Fibroblast of lung (primary cell): ENCODE results near the gene LPCAT3. TPM values are rescaled to one million over a fixed set of nuclear protein-coding genes. Genes with fewer than 3 reads are reported as not detected.

Experiments
- DNase-seq, 2 donors: peaks; one replicate each; pipeline versions ENCODE4 v3.0.0 to v3.0.0-alpha.2; 2010; ENCODE audit warnings: low read depth in 2 of 2
- H2AFZ ChIP-seq: 2 replicates; pipeline ENCODE4 v1.5.1; 2012; ENCODE audit warnings: low read length, control low read depth, inconsistent platforms
- H3K27ac ChIP-seq: 2 replicates; pipeline ENCODE4 v1.5.1; 2011; ENCODE audit warnings: low read length, control low read depth; ENCODE audit not compliant: insufficient read depth
- H3K27me3 ChIP-seq: 2 replicates; pipeline ENCODE4 v1.5.1; 2011; ENCODE audit warnings: mild to moderate bottlenecking, low read length; ENCODE audit not compliant: control insufficient read depth, insufficient read depth
- H3K36me3 ChIP-seq: 2 replicates; pipeline ENCODE4 v1.5.1; 2011; ENCODE audit warnings: low read length; ENCODE audit not compliant: control insufficient read depth, insufficient read depth
- H3K4me1 ChIP-seq: 2 replicates; pipeline ENCODE4 v1.5.1; 2011; ENCODE audit warnings: low read length; ENCODE audit not compliant: control insufficient read depth, insufficient read depth; ENCODE audit errors: extremely low read depth
- H3K4me2 ChIP-seq: 2 replicates; pipeline ENCODE4 v1.5.1; 2011; ENCODE audit warnings: low read length, control low read depth; ENCODE audit not compliant: insufficient read depth; ENCODE audit errors: extremely low read depth
- H3K4me3 ChIP-seq, 4 experiments: fragments of 200-600 bp in 1 of 4; sonication (generic) in 1 of 4; replicated peaks in 1 of 4; 2 replicates each; pipeline ENCODE4 v1.5.1; 2011 to 2016; ENCODE audit warnings: low read length in 4 of 4, low read depth in 3 of 4, mild to moderate bottlenecking in 3 of 4, control low read depth in 2 of 4, inconsistent platforms in 1 of 4, mixed read lengths in 1 of 4; ENCODE audit not compliant: insufficient read depth in 1 of 4; ENCODE audit errors: control extremely low read depth in 1 of 4
- H3K79me2 ChIP-seq: 2 replicates; pipeline ENCODE4 v1.5.1; 2012; ENCODE audit warnings: mild to moderate bottlenecking, low read length, inconsistent platforms; ENCODE audit not compliant: control insufficient read depth, insufficient read depth
- H3K9ac ChIP-seq: 2 replicates; pipeline ENCODE4 v1.5.1; 2011; ENCODE audit warnings: mild to moderate bottlenecking, low read length, control low read depth; ENCODE audit not compliant: insufficient read depth
- H3K9me3 ChIP-seq: 2 replicates; pipeline ENCODE4 v1.5.1; 2012; ENCODE audit warnings: low read depth, low read length; ENCODE audit not compliant: control insufficient read depth, insufficient read depth
- H4K20me1 ChIP-seq: 2 replicates; pipeline ENCODE4 v1.5.1; 2011; ENCODE audit warnings: low read length; ENCODE audit not compliant: control insufficient read depth, insufficient read depth; ENCODE audit errors: extremely low read depth
- EZH2 ChIP-seq: IDR thresholded peaks from 2 replicates; pipeline ENCODE4 v1.5.1; 2012; ENCODE audit warnings: low read length, control low read depth, mild to moderate bottlenecking; ENCODE audit errors: missing control alignments
- polyA plus RNA-seq, 2 donors: library from polyadenylated mRNA; depleted of rRNA in 1 of 2; stranded (reverse) in 1 of 2; unstranded in 1 of 2; fragments of >200 nt; gene quantifications; 2 replicates each; pipeline ENCODE4 v1.2.1, GENCODE V29; 2011 to 2012; ENCODE audit warnings: missing spikeins in 1 of 2
- total RNA-seq: library from RNA; depleted of rRNA; stranded (reverse); fragments of >200 nt; gene quantifications from 2 replicates; pipeline ENCODE4 v1.2.1, GENCODE V29; 2014
- TF ChIP-seq, protein P1 (sequence below), 2 donors: IDR thresholded peaks in 1 of 2; conservative IDR thresholded peaks in 1 of 2; 1 replicate in 1 of 2; 2 replicates in 1 of 2; pipeline ENCODE4 v1.5.1; 2011 to 2012; ENCODE audit warnings: low read length in 2 of 2, control low read depth in 1 of 2, inconsistent platforms in 1 of 2, low read depth in 1 of 2, mild to moderate bottlenecking in 1 of 2

The LPCAT3 gene
- total and polyA plus RNA-seq, 2 donors (not counting 1 experiment from before 2014, with no cell fraction given), result 11.4 to 54.0 TPM

DNA sequence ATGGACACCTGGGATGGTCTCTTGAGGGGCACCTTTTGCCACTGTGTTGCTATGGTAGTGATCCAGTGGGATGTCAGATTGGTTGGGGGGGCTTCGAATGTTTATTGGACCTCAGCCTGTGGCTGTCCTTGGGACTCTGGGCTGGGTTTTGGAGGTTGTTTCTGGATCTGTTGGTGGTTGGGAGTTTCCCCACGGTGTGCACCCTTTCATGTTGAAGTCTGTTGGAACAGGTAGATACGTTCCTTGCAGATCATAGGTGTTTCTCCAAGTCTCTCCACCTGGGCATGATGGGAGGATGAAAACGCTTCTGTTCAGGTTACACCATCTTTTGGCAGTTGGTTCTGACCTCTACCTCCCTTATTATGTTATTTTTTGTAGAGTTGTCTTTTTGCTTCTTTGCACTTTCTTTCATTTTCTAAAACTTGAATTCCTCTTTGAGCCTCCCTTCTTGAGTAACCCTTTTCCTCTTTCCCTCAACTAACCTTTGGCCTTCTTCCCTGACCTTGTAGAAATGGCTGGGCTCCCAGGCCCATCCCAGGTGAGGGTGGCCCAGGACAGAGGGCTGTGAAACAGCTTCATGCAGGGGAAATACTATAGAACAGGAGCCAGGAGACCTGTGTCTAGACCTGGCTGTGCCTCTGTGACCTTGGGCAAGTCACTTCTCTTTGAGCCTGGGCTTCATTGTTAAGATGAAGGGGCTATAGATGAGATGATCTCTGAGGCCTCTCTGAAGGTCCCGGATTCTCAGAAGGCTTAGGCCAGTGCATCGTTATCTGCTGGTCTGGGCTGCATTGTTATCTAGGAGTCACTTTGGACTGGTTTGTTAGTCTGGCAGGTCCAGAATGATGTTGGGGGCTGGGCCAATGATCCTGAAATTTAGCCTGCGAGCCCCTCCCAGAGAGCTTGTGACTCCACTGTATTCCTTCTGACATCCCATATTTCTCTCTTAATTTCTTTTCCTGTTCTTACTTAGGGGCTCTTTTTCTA lies 88.5 kb downstream of the LPCAT3 start:
- H3K9ac ChIP-seq, result peak overlapping the region; percentile 25
- no peak overlapping the region for H2AFZ ChIP-seq
- H3K27me3 ChIP-seq, result no peaks in the 10 kb centered on the region
- no peaks in the 10 kb centered on the region for H3K36me3 ChIP-seq
- no peaks in the 10 kb centered on the region for H3K9me3 ChIP-seq
- H3K27ac ChIP-seq, result peak overlapping the region; percentile 54
- peaks cover 58% of the 10 kb centered on the region for H3K79me2 ChIP-seq
- TF ChIP-seq EZH2, result no peak
- TF ChIP-seq, protein P1, sequence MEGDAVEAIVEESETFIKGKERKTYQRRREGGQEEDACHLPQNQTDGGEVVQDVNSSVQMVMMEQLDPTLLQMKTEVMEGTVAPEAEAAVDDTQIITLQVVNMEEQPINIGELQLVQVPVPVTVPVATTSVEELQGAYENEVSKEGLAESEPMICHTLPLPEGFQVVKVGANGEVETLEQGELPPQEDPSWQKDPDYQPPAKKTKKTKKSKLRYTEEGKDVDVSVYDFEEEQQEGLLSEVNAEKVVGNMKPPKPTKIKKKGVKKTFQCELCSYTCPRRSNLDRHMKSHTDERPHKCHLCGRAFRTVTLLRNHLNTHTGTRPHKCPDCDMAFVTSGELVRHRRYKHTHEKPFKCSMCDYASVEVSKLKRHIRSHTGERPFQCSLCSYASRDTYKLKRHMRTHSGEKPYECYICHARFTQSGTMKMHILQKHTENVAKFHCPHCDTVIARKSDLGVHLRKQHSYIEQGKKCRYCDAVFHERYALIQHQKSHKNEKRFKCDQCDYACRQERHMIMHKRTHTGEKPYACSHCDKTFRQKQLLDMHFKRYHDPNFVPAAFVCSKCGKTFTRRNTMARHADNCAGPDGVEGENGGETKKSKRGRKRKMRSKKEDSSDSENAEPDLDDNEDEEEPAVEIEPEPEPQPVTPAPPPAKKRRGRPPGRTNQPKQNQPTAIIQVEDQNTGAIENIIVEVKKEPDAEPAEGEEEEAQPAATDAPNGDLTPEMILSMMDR (conservative IDR thresholded peaks at IDR 0.05 in 1 of 2, IDR thresholded peaks at IDR 0.05 in 1 of 2; ENCODE audit: low read depth in 1 of 2, low read length in 2 of 2), result no peak
- H3K4me3 ChIP-seq, result peak overlapping the region; percentile 70 to 95 (median 88)
- H3K4me2 ChIP-seq, result peak overlapping the region; percentile 97
- no peak for DNase-seq
- H4K20me1 ChIP-seq, result no peaks in the 10 kb centered on the region
- peaks cover 27% of the 10 kb centered on the region for H3K4me1 ChIP-seq

DNA sequence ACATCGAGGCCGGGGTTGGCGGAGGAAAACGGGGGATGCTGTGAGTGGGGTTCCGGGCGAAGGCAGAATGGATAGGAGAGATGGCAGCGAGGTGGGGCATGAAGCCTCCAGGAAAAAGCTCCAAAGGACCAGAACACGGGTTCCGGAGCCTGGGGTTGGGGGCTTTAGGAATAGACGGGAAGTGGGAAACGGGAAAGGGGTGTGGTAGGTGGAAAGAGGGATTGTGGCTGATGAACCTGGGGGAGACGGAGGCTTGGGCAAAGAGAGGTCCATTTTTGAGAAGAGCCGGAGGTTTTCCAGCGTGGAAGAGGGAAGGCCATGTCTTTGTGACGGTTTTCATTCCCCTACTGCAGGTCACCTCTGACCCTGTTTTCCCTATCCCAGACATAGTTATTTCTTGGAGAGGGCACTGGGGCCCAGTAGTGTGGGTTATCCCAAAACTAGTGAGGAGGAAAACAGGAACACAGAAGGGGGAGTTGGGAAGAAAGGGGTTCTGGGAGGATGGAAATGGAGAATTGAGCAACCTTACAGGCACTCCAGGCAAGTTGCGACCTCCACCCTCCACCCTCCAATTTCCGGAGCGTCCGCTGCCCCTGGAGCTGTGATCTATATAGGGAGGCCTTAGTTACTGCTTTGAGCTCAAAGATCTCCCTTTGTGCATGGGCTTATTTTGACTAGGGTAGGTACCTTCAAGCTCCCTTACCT lies 89.4 kb downstream of the LPCAT3 start:
- Histone ChIP-seq H3K27me3 (no peaks in the 10 kb centered on the region), H3K4me2 (peak overlapping the region; percentile 97), H3K79me2 (peaks cover 58% of the 10 kb centered on the region), H3K36me3 (no peaks in the 10 kb centered on the region), H3K9ac (peak overlapping the region; percentile 71), H2AFZ (no peak overlapping the region), H4K20me1 (no peaks in the 10 kb centered on the region), H3K27ac (peak overlapping the region; percentile 54), H3K4me1 (peaks cover 34% of the 10 kb centered on the region), H3K9me3 (no peaks in the 10 kb centered on the region), H3K4me3 (peak overlapping the region; percentile 70 to 95 (median 88))
- DNase-seq, result no peak
- no peak for TF ChIP-seq EZH2
- TF ChIP-seq, protein P1 (conservative IDR thresholded peaks at IDR 0.05 in 1 of 2, IDR thresholded peaks at IDR 0.05 in 1 of 2; ENCODE audit: low read depth in 1 of 2, low read length in 2 of 2), result no peak
